MM.1S (cell line): Measurements from ENCODE around the gene BID.

Source experiments
- EZH2phosphoT487 ChIP-seq: fragments of 300-600 bp; sonication (generic); IDR thresholded peaks from 2 replicates; pipeline ENCODE4 v1.6.1; 2018; ENCODE audit warnings: antibody characterized with exemption, low read length
- TF ChIP-seq, protein P1 (sequence below): fragments of 300-600 bp; sonication (generic); IDR thresholded peaks from 2 replicates; pipeline ENCODE4 v1.5.1; 2016; ENCODE audit warnings: antibody characterized with exemption, low read length, mixed read lengths

DNA sequence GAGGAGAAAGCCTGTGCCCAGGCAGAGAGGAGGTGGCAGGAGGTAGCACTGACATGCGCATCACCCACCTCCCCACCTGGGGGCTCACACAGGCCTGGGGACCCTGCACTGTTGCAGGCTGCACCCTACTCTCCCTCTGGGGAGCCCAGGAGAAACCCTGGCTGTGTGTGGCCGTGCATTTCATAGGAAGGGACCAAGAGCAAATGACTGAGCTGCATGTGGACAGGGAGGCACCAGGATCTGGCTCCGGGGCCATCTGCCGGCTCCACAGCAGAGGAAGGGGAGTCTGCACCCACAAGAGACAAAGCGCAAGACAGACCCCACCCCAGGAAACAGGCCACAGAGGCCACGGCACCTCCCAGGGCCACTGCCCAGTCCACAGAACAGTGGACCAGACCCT lies 22.7 kb downstream of the BID start:
- TF ChIP-seq, protein P1, sequence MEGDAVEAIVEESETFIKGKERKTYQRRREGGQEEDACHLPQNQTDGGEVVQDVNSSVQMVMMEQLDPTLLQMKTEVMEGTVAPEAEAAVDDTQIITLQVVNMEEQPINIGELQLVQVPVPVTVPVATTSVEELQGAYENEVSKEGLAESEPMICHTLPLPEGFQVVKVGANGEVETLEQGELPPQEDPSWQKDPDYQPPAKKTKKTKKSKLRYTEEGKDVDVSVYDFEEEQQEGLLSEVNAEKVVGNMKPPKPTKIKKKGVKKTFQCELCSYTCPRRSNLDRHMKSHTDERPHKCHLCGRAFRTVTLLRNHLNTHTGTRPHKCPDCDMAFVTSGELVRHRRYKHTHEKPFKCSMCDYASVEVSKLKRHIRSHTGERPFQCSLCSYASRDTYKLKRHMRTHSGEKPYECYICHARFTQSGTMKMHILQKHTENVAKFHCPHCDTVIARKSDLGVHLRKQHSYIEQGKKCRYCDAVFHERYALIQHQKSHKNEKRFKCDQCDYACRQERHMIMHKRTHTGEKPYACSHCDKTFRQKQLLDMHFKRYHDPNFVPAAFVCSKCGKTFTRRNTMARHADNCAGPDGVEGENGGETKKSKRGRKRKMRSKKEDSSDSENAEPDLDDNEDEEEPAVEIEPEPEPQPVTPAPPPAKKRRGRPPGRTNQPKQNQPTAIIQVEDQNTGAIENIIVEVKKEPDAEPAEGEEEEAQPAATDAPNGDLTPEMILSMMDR: no peak
- TF ChIP-seq EZH2phosphoT487: no peak
